GM21447 (cell line): ENCODE measurements around the gene KRT10.

Experiments
- ATAC-seq: cut with Tn5 transposase; IDR thresholded peaks from one replicate; pipeline ENCODE4 v1.9.1; 2021; ENCODE audit not compliant: unreplicated experiment

KRT10 gene

GRCh38 chr17:40809721-40810421 is 12.5 kb downstream of the KRT10 start:
- no peak for ATAC-seq

GRCh38 chr17:40806131-40806530 is 16.3 kb downstream of the KRT10 start:
- ATAC-seq = no peak

GRCh38 chr17:40803617-40804082 is 18.8 kb downstream of the KRT10 start:
- no peak for ATAC-seq

- no peak for ATAC-seq
These were observed 21.3 kb downstream of the KRT10 start for GRCh38 chr17:40801157-40801556.

GRCh38 chr17:40800381-40800780 is 22.0 kb downstream of the KRT10 start:
- no peak for ATAC-seq

- ATAC-seq = no peak
These were observed 22.6 kb downstream of the KRT10 start, which contains the start of gene KRT28 for GRCh38 chr17:40799859-40800258. Gene KRT28 (minus strand): TSS chr17:40799959. CDS start chr17:40799893, 66 bp downstream.

- no peak for ATAC-seq
These were observed 25.6 kb downstream of the KRT10 start for GRCh38 chr17:40796846-40797245.

- no peak for ATAC-seq
These were observed 27.3 kb downstream of the KRT10 start for GRCh38 chr17:40795019-40795667.

GRCh38 chr17:40794466-40794865 is 27.9 kb downstream of the KRT10 start:
- ATAC-seq = no peak

- ATAC-seq = no peak
These were observed 28.6 kb downstream of the KRT10 start for GRCh38 chr17:40793832-40794231.

- no peak for ATAC-seq
These were observed 30.5 kb downstream of the KRT10 start for GRCh38 chr17:40791787-40792436.

- ATAC-seq = no peak
These were observed 31.3 kb downstream of the KRT10 start for GRCh38 chr17:40791111-40791510.

GRCh38 chr17:40782450-40782849 is 40.0 kb downstream of the KRT10 start, which contains the start of gene KRT27:
Gene KRT27 (minus strand): TSS chr17:40782550. CDS start chr17:40782493, 57 bp downstream.
- ATAC-seq = no peak

- no peak for ATAC-seq
These were observed 43.1 kb downstream of the KRT10 start for GRCh38 chr17:40779181-40779909.

GRCh38 chr17:40778461-40778860 is 44.0 kb downstream of the KRT10 start:
- ATAC-seq = no peak

- no peak for ATAC-seq
These were observed 44.4 kb downstream of the KRT10 start for GRCh38 chr17:40777971-40778370.

- no peak for ATAC-seq
These were observed 45.0 kb downstream of the KRT10 start for GRCh38 chr17:40777459-40777858.

GRCh38 chr17:40775945-40776344 is 46.5 kb downstream of the KRT10 start:
- ATAC-seq = no peak

GRCh38 chr17:40772101-40772500 is 50.3 kb downstream of the KRT10 start, which contains the start of gene KRT26:
Gene KRT26 (minus strand): TSS chr17:40772201. CDS start chr17:40772113, 88 bp downstream.
- ATAC-seq = no peak
